NCI-H82 (cell line): ENCODE results near the gene NAV2.

Experiments used
- DNase-seq: peaks from one replicate; lab custom pipeline; 2025; lab: John Stamatoyannopoulos, UW

The NAV2 gene

GRCh38 chr11:19683862-19684491, 28.7 kb upstream of the NAV2 start:
- no peak for DNase-seq

- no peak for DNase-seq
Measured at GRCh38 chr11:19686234-19686633, 26.4 kb upstream of the NAV2 start.

GRCh38 chr11:19687392-19687791, 25.2 kb upstream of the NAV2 start:
- DNase-seq, result no peak

- DNase-seq, result no peak
Measured at GRCh38 chr11:19689281-19690000, 23.2 kb upstream of the NAV2 start.

- DNase-seq, result no peak
Measured at GRCh38 chr11:19690885-19691284, 21.8 kb upstream of the NAV2 start.

GRCh38 chr11:19691815-19692500, 20.7 kb upstream of the NAV2 start:
- DNase-seq, result no peak

GRCh38 chr11:19693146-19693545, 19.5 kb upstream of the NAV2 start:
- DNase-seq, result no peak

GRCh38 chr11:19694796-19695345, 17.8 kb upstream of the NAV2 start:
- no peak for DNase-seq

- no peak for DNase-seq
Measured at GRCh38 chr11:19696073-19696472, 16.6 kb upstream of the NAV2 start.

GRCh38 chr11:19696904-19697303, 15.7 kb upstream of the NAV2 start:
- no peak for DNase-seq

- no peak for DNase-seq
Measured at GRCh38 chr11:19697721-19698121, 14.9 kb upstream of the NAV2 start.

- no peak for DNase-seq
Measured at GRCh38 chr11:19698493-19699292, 13.9 kb upstream of the NAV2 start.

GRCh38 chr11:19701421-19701820, 11.2 kb upstream of the NAV2 start:
- no peak for DNase-seq

- DNase-seq, result no peak
Measured at GRCh38 chr11:19702620-19703019, 10.0 kb upstream of the NAV2 start.

GRCh38 chr11:19703211-19703610, 9.4 kb upstream of the NAV2 start:
- DNase-seq, result no peak

- DNase-seq, result no peak
Measured at GRCh38 chr11:19704213-19704612, 8.4 kb upstream of the NAV2 start.

GRCh38 chr11:19705936-19706335, 6.7 kb upstream of the NAV2 start:
- DNase-seq, result no peak

GRCh38 chr11:19711911-19712280, 741 bp upstream of the NAV2 start:
- DNase-seq, result peak; percentile 34

- DNase-seq, result peak; percentile 20
Measured at GRCh38 chr11:19713196-19714021, 772 bp downstream of the NAV2 start.

- no peak for DNase-seq
Measured at GRCh38 chr11:19714022-19714386, 1.4 kb downstream of the NAV2 start.
